ENCODE measurements around the gene MRPL43. TPM values are rescaled to one million over a fixed set of nuclear protein-coding genes. Genes with fewer than 3 reads are reported as not detected.

Gene MRPL43
- total and polyA plus RNA-seq, 2 donors (not counting 1 experiment from before 2014, with no cell fraction given) = 56.2 to 99.4 TPM

DNA sequence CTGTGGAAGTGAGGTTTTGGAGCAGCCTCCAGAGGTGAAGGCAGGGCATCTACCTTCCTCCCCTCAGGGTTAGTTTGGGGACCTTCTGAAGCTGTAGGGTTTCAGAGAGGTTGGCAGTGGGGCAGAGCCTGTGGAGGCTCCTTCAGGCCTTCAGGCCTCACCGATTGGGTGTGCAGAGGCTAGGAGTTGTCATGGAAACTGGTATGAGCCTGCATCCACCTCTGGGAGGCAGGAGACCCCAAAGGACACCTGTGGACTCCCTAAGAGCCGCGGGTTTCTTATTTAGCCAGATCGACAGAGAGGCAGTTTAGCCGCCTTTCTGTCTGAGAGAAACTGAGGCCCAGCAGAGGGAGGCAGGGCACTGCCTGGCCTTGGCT lies 14.3 kb upstream of the MRPL43 start:
- Histone ChIP-seq H2AFZ (ENCODE audit: insufficient read depth, low read depth, low read length, poor library complexity, severe bottlenecking) (no peak overlapping the region), H3K9me3 (ENCODE audit: control extremely low read depth in 1 of 3, control insufficient read depth in 2 of 3, insufficient read depth in 1 of 3, low read length in 2 of 3) (no peaks in the 10 kb centered on the region), H3K4me2 (replicated peaks; ENCODE audit: low read depth, low read length, poor library complexity, severe bottlenecking) (no peak overlapping the region), H3K4me1 (ENCODE audit: control insufficient read depth in 2 of 2, insufficient read depth in 2 of 2, low read length in 2 of 2) (peaks cover 17 to 28% of the 10 kb centered on the region in 2 donors), H3K27ac (ENCODE audit: low read length in 2 of 2) (no peak overlapping the region), H3K27me3 (replicated peaks in 1 of 4; ENCODE audit: control extremely low read depth in 1 of 4, control insufficient read depth in 3 of 4, insufficient read depth in 4 of 4, low read length in 3 of 4) (peaks cover 0 to 2% (median 0%) of the 10 kb centered on the region in 4 experiments), H3K79me2 (ENCODE audit: control insufficient read depth, insufficient read depth, low read length) (no peaks in the 10 kb centered on the region), H4K20me1 (ENCODE audit: control insufficient read depth, insufficient read depth, low read length, poor library complexity, severe bottlenecking) (peaks cover 25% of the 10 kb centered on the region), H3K36me3 (replicated peaks in 1 of 2; ENCODE audit: control extremely low read depth in 1 of 2, control insufficient read depth in 1 of 2, extremely low read depth in 1 of 2, insufficient read depth in 2 of 2, low read length in 1 of 2) (peaks cover 0 to 12% of the 10 kb centered on the region in 2 experiments), H3K4me3 (ENCODE audit: control extremely low read depth in 1 of 5, extremely low read depth in 1 of 5, insufficient read depth in 1 of 5, low read depth in 2 of 5, low read length in 4 of 5) (no peak overlapping the region), H3K9ac (ENCODE audit: low read length) (no peak overlapping the region)
- 80% methylated on average over 5 of the region's 5 CpGs for WGBS (ENCODE audit: insufficient coverage)
- Mint-ChIP-seq H3K4me3 (no peak overlapping the region), H3K27ac (no peak overlapping the region), H3K9me3 (ENCODE audit: insufficient read depth) (no peaks in the 10 kb centered on the region), H3K27me3 (no peaks in the 10 kb centered on the region), H3K4me1 (peaks cover 23% of the 10 kb centered on the region)
- intact Hi-C loops (cut with micrococcal nuclease) = no loop called here
- ChIA-PET POLR2A (no interaction called here), CTCF (interaction anchor here (2.0 to 8.4 kb wide), 2 partner anchors 11 to 13 kb away, joined by 7 to 70 read pairs; no protein-coding TSS in a partner anchor)
- TF ChIP-seq, protein P1, sequence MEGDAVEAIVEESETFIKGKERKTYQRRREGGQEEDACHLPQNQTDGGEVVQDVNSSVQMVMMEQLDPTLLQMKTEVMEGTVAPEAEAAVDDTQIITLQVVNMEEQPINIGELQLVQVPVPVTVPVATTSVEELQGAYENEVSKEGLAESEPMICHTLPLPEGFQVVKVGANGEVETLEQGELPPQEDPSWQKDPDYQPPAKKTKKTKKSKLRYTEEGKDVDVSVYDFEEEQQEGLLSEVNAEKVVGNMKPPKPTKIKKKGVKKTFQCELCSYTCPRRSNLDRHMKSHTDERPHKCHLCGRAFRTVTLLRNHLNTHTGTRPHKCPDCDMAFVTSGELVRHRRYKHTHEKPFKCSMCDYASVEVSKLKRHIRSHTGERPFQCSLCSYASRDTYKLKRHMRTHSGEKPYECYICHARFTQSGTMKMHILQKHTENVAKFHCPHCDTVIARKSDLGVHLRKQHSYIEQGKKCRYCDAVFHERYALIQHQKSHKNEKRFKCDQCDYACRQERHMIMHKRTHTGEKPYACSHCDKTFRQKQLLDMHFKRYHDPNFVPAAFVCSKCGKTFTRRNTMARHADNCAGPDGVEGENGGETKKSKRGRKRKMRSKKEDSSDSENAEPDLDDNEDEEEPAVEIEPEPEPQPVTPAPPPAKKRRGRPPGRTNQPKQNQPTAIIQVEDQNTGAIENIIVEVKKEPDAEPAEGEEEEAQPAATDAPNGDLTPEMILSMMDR (IDR thresholded peaks at IDR 0.05) = no peak
- TF ChIP-seq EZH2 (IDR thresholded peaks at IDR 0.05; ENCODE audit: borderline replicate concordance, insufficient read depth, low read depth, low read length, poor library complexity, severe bottlenecking) = no peak
- no peak for ATAC-seq (ENCODE audit: low read depth)
- no peak for DNase-seq

DNA sequence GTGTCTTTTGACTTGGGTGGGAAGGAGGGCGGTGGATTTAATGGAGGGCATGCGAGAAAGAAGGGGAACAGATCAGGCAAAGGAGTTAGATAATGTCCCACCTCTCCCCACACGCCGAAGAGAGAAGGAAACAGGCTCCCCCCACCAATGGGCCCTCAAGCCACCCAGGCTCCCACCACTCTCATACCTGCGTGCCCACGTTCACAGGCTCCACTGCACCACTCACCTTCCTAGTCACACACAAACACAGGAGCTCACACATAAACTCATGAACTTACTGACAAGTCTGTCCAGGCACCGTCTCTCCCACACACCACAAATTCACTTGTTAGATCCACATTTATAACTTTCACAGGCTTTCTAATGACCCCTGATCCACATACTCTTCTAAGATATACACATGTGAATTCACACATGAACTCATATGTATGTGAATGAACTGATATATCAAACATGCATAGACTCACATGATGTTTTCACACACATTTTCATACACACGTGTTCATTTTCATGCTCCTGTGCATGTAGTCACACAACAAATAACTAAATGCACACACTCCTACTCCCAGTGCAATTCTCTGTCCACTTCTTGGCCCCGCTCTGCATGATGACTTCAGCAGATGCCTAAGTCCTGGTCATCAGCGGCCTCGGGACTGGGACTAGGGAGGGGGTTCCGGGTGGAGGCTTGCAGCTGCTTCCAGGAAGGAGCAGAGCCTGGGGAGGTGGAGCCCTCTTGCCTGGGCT lies 13.8 kb upstream of the MRPL43 start:
- no peak overlapping the region for H3K9ac ChIP-seq (ENCODE audit: low read length)
- H3K4me1 Mint-ChIP-seq = peaks cover 28% of the 10 kb centered on the region
- no peak for ATAC-seq (ENCODE audit: low read depth)
- H3K27ac ChIP-seq (ENCODE audit: low read length in 2 of 2) = no peak overlapping the region
- H3K4me3 Mint-ChIP-seq = peak overlapping the region; percentile 79
- peaks cover 0 to 2% (median 0%) of the 10 kb centered on the region in 4 experiments for H3K27me3 ChIP-seq (replicated peaks in 1 of 4; ENCODE audit: control extremely low read depth in 1 of 4, control insufficient read depth in 3 of 4, insufficient read depth in 4 of 4, low read length in 3 of 4)
- peaks cover 25% of the 10 kb centered on the region for H4K20me1 ChIP-seq (ENCODE audit: control insufficient read depth, insufficient read depth, low read length, poor library complexity, severe bottlenecking)
- H3K9me3 Mint-ChIP-seq (ENCODE audit: insufficient read depth) = no peaks in the 10 kb centered on the region
- POLR2A ChIA-PET = no interaction called here
- peak overlapping the region; percentile 64 for H3K27ac Mint-ChIP-seq
- DNase-seq = no peak
- H3K36me3 ChIP-seq (replicated peaks in 1 of 2; ENCODE audit: control extremely low read depth in 1 of 2, control insufficient read depth in 1 of 2, extremely low read depth in 1 of 2, insufficient read depth in 2 of 2, low read length in 1 of 2) = peaks cover 0 to 12% of the 10 kb centered on the region in 2 experiments
- H3K4me2 ChIP-seq (replicated peaks; ENCODE audit: low read depth, low read length, poor library complexity, severe bottlenecking) = peak overlapping the region; percentile 95
- CTCF ChIA-PET = interaction anchor here (0.6 to 8.4 kb wide), 3 partner anchors 11 to 70 kb away, joined by 4 to 70 read pairs (median 7); no protein-coding TSS in a partner anchor
- no peaks in the 10 kb centered on the region for H3K79me2 ChIP-seq (ENCODE audit: control insufficient read depth, insufficient read depth, low read length)
- intact Hi-C loops (cut with micrococcal nuclease) = no loop called here
- 30% methylated on average over 8 of the region's 12 CpGs for WGBS (ENCODE audit: insufficient coverage)
- H2AFZ ChIP-seq (ENCODE audit: insufficient read depth, low read depth, low read length, poor library complexity, severe bottlenecking) = no peak overlapping the region
- no peak overlapping the region for H3K4me3 ChIP-seq (ENCODE audit: control extremely low read depth in 1 of 5, extremely low read depth in 1 of 5, insufficient read depth in 1 of 5, low read depth in 2 of 5, low read length in 4 of 5)
- no peaks in the 10 kb centered on the region for H3K9me3 ChIP-seq (ENCODE audit: control extremely low read depth in 1 of 3, control insufficient read depth in 2 of 3, insufficient read depth in 1 of 3, low read length in 2 of 3)
- no peaks in the 10 kb centered on the region for H3K27me3 Mint-ChIP-seq
- TF ChIP-seq, protein P1 (IDR thresholded peaks at IDR 0.05) = no peak
- no peak for TF ChIP-seq EZH2 (IDR thresholded peaks at IDR 0.05; ENCODE audit: borderline replicate concordance, insufficient read depth, low read depth, low read length, poor library complexity, severe bottlenecking)
- peaks cover 22 to 34% of the 10 kb centered on the region in 2 donors for H3K4me1 ChIP-seq (ENCODE audit: control insufficient read depth in 2 of 2, insufficient read depth in 2 of 2, low read length in 2 of 2)

Measured in B cell (primary cell).